NT2/D1 (cell line): Measurements from ENCODE around the gene GSG1L.
A peak's percentile ranks its signal among the peaks of the same experiment; 100 is the strongest.

ENCODE experiments used
- DNase-seq: peaks from one replicate; pipeline ENCODE4 v3.0.0-alpha.2; 2011; ENCODE audit warnings: low read depth, low spot score
- H3K27me3 ChIP-seq: 2 replicates; pipeline ENCODE4 v1.6.0; 2011; ENCODE audit warnings: mild to moderate bottlenecking; ENCODE audit not compliant: insufficient read length, insufficient read depth
- H3K36me3 ChIP-seq: 2 replicates; pipeline ENCODE4 v1.6.1; 2011; ENCODE audit warnings: mild to moderate bottlenecking, low read length, mixed read lengths; ENCODE audit not compliant: insufficient read depth, insufficient read length
- H3K4me1 ChIP-seq: 2 replicates; pipeline ENCODE4 v1.5.1; 2011; ENCODE audit not compliant: insufficient read depth, insufficient read length
- H3K4me3 ChIP-seq: 2 replicates; pipeline ENCODE4 v1.5.1; 2011; ENCODE audit warnings: low read depth; ENCODE audit not compliant: insufficient read length
- H3K9ac ChIP-seq: 2 replicates; pipeline ENCODE4 v1.6.0; 2011; ENCODE audit warnings: low read depth; ENCODE audit not compliant: insufficient read length
- H3K9me3 ChIP-seq: 2 replicates; pipeline ENCODE4 v1.5.1; 2011; ENCODE audit warnings: mild to moderate bottlenecking, low read length; ENCODE audit not compliant: insufficient read depth
- SUZ12 ChIP-seq: IDR thresholded peaks from 2 replicates; pipeline ENCODE4 v1.6.1; 2011; ENCODE audit not compliant: insufficient read length, insufficient read depth; ENCODE audit errors: extremely low read depth
- YY1 ChIP-seq: IDR thresholded peaks from 2 replicates; pipeline ENCODE4 v1.6.1; 2011; ENCODE audit not compliant: insufficient read length, insufficient read depth
- ZNF274 ChIP-seq: IDR thresholded peaks from 2 replicates; pipeline ENCODE4 v1.6.1; 2011; ENCODE audit warnings: mild to moderate bottlenecking, low read depth, low read length

Gene GSG1L

DNA sequence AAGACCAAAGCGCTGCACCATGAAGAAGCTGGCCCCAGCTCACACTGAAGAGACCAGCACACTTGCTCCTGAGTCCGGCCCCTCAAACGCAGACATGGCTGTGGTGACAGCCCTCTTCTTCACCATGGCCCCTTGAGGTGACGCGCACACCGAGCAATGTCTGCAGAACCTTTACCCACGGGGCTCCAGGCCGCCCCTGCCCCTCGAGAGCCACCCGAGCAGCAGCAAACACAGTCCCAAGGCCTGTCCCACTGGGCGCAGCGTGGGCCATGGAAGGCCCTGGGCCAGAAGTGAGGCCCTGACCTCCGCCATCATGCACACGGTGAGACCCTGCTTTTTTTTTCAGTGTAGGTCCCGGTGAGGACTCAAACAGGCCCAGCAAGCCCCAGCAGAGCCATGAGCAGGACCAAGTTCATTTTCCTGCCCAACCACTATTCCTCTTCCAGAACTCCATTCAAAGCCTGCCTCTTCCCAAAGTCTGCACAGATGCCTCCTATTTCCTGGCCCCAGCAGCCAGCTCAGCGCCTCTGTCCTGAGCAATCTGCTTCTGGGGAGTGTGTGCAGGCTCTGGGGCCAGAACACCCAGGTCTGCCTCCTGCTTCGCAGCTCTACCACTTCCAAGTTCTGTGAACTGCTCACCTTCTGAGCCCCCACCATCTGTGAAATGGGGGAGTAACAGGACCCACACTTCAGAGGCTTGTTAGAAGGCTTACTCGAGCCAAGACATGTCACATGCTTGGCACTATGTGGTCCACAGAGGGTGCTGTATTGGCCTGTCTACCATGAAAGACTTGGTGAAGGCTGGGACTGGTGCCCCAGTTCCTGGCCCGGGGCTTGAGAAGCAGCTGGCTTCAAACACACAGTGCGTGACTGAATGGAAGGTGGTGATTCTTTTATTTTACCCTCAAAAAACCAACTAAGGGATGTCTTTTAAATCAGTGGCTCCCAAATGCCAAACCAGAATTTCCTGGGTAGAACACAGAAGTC is 35.7 kb upstream of the GSG1L start:
- Histone ChIP-seq H3K4me1 (no peaks in the 10 kb centered on the region), H3K27me3 (no peaks in the 10 kb centered on the region), H3K9ac (no peak overlapping the region), H3K9me3 (no peaks in the 10 kb centered on the region), H3K36me3 (peaks cover 79% of the 10 kb centered on the region), H3K4me3 (no peak overlapping the region)
- TF ChIP-seq ZNF274 (no peak), SUZ12 (no peak), YY1 (no peak)
- DNase-seq: no peak

GRCh38 chr16:28098171-28098958 is 34.9 kb upstream of the GSG1L start:
- Histone ChIP-seq H3K36me3 (peaks cover 70% of the 10 kb centered on the region), H3K27me3 (no peaks in the 10 kb centered on the region), H3K9me3 (no peaks in the 10 kb centered on the region), H3K4me3 (no peak overlapping the region), H3K9ac (no peak overlapping the region), H3K4me1 (peaks cover 5% of the 10 kb centered on the region)
- TF ChIP-seq SUZ12: no peak
- TF ChIP-seq ZNF274: no peak
- no peak for TF ChIP-seq YY1
- no peak for DNase-seq

GRCh38 chr16:28096983-28097899 is 33.7 kb upstream of the GSG1L start:
- Histone ChIP-seq H3K4me1 (peaks cover 8% of the 10 kb centered on the region), H3K9ac (no peak overlapping the region), H3K27me3 (no peaks in the 10 kb centered on the region), H3K36me3 (peaks cover 59% of the 10 kb centered on the region), H3K4me3 (no peak overlapping the region), H3K9me3 (no peaks in the 10 kb centered on the region)
- DNase-seq: no peak
- TF ChIP-seq ZNF274: no peak
- TF ChIP-seq YY1: no peak
- TF ChIP-seq SUZ12: no peak

GRCh38 chr16:28093385-28093725 is 29.8 kb upstream of the GSG1L start:
- Histone ChIP-seq H3K4me3 (peak overlapping the region; percentile 13), H3K4me1 (peaks cover 23% of the 10 kb centered on the region), H3K9me3 (no peaks in the 10 kb centered on the region), H3K36me3 (peaks cover 23% of the 10 kb centered on the region), H3K27me3 (no peaks in the 10 kb centered on the region), H3K9ac (peak overlapping the region; percentile 65)
- no peak for TF ChIP-seq YY1
- no peak for TF ChIP-seq SUZ12
- TF ChIP-seq ZNF274: no peak
- no peak for DNase-seq

DNA sequence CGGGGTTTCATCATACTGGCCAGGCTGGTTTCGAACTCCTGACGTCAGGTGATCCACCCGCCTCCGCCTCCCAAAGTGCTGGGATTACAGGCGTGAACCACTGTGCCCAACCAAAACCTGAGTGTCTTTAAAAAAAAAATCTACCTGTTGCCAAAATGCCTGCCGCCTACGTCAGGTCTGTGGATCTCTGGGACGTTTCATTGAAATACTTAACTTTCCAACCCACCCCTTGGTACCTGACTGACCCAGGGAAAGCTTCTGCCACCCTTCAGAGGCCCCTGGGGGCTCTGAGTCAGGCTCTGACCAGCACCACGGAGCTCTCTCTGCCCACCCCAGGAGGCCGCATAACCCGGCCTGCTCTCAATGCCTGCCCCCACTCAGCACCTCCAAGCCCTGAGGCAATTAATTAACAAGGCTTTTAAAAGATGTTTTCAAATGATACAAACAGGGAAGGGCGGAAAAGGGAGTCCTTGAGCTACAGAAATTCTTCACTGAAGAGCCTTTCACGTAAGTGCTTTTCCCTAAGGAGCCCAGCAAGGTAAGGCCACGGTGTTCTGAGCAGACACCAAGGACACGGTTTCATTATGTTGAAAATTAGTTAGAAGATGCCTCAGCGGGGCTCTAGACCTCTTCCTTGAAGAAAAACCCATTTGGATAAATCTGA is 29.3 kb upstream of the GSG1L start:
- Histone ChIP-seq H3K4me3 (no peak overlapping the region), H3K9ac (peak overlapping the region; percentile 65), H3K36me3 (peaks cover 18% of the 10 kb centered on the region), H3K9me3 (no peaks in the 10 kb centered on the region), H3K4me1 (peaks cover 23% of the 10 kb centered on the region), H3K27me3 (no peaks in the 10 kb centered on the region)
- TF ChIP-seq YY1 (no peak), SUZ12 (no peak), ZNF274 (no peak)
- DNase-seq: peak; percentile 38

- Histone ChIP-seq H3K36me3 (peaks cover 6% of the 10 kb centered on the region), H3K9me3 (no peaks in the 10 kb centered on the region), H3K9ac (peak overlapping the region; percentile 62), H3K27me3 (no peaks in the 10 kb centered on the region), H3K4me1 (peaks cover 27% of the 10 kb centered on the region), H3K4me3 (peak overlapping the region; percentile 4)
- DNase-seq: no peak
- TF ChIP-seq ZNF274: no peak
- no peak for TF ChIP-seq SUZ12
- TF ChIP-seq YY1: no peak
These were observed 28.1 kb upstream of the GSG1L start for GRCh38 chr16:28091656-28092055.
